ENCODE data around the gene GNG8.

GNG8 gene

GRCh38 chr19:46602392-46603194 is 33.4 kb downstream of the GNG8 start:
- peak; percentile 61 for DNase-seq (ENCODE audit: low read depth)

- no peak for DNase-seq (ENCODE audit: low read depth)
Measured at GRCh38 chr19:46601318-46602224, 34.4 kb downstream of the GNG8 start, which contains the start of gene CALM3. TSS of gene CALM3 (plus strand) at chr19:46601330. CDS start at chr19:46601435, 105 bp downstream.

DNA sequence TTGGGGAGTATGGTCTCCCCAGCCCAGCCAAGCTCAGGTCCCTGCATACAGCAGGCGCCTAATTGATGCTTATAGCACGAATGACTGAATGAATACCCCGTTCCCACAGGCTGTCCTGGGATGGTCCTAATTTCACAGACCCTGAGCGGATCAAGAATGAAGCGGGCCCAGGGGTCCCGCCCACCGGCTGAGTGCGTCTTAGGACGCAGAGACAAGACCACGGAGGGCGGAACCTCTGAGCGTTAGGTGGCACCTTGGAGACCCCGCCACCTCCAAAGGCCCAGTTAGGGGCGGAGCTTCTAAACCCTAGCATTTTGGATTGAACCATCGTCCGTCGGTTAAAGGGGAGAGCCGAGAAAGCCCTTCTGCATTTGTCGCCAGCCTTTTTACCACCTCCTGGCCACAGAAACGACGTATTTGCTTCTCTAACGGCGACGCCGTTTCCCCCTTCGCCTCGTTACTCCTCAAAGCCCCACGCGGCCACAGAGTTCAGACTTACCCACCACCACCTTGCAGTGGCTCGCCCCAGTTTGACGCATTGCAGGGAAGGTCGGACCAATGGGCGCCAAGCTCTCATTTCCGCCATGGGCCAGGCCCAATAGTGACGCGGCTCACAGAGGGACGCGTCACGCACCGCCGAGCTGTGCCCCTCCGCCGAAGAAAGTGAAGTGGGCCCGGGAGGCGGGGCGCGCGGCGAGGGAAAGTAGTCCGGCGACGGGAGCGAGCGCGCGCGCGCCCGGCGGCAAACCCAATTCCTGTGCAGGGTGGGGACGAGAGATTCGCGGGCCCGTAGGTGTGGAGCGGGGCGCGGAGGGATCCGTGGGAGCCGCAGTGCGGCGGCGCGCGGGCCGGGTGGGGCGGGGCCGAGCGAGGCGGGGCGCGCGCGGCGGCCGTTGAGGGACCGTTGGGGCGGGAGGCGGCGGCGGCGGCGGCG is 35.4 kb downstream of the GNG8 start:
- peak; percentile 95 for DNase-seq (ENCODE audit: low read depth)

DNA sequence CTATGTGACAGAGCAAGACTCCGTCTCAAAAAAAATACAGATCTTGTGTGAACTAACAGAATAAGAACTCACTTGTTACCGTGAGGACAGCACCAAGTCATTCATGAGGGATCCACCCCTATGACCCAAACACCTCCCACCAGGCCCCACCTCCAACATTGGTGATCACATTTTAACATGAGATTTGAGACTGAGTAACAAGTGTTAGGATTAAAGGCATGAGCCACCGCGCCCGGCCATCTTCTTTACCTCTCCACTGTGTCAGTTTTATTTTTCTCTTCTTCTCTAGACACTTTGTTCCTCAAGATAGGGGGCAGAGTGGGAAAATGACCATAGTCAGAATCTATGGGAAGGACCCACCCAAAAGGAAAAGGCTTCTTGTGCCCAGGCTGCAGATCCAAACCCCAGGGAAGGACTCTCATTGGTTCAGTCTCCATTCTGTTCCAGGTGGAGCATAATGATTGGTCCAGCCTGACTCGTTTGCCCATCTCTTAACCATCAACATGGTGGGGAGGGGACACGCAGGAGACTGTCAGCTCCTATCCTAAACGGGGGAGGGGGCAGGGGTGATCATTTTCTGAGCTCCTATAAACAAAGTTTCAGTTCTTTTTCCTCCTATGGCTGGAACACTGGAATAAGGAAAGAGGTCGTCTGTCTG is 36.2 kb downstream of the GNG8 start:
- no peak for DNase-seq (ENCODE audit: low read depth)

- no peak for DNase-seq (ENCODE audit: low read depth)
Measured at GRCh38 chr19:46598372-46598917, 37.6 kb downstream of the GNG8 start.

DNA sequence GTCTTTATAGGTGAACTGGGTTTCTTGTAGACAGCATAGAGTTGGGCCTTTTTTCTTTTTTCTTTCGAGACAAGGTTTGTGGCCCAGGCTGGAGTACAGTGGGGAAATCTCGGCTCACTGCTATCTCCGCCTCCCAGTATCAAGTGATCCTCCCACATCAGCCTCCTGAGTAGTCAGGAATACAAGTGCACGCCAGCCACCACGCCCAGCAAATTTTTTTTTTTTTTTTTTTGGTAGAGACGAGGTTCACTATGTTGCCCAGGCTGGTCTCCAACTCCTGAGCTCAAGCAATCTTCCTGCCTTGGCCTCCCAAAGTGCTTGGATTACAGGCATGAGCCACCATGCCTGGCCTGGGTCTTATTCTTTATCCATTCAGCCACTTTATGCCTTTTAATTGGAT is 40.0 kb downstream of the GNG8 start:
- no peak for DNase-seq (ENCODE audit: low read depth)

- DNase-seq (ENCODE audit: low read depth) = no peak
Measured at GRCh38 chr19:46591870-46592269, 44.1 kb downstream of the GNG8 start.

- no peak for DNase-seq (ENCODE audit: low read depth)
Measured at GRCh38 chr19:46591254-46591653, 44.7 kb downstream of the GNG8 start.

GRCh38 chr19:46587861-46588260 is 48.1 kb downstream of the GNG8 start:
- no peak for DNase-seq (ENCODE audit: low read depth)

DNA sequence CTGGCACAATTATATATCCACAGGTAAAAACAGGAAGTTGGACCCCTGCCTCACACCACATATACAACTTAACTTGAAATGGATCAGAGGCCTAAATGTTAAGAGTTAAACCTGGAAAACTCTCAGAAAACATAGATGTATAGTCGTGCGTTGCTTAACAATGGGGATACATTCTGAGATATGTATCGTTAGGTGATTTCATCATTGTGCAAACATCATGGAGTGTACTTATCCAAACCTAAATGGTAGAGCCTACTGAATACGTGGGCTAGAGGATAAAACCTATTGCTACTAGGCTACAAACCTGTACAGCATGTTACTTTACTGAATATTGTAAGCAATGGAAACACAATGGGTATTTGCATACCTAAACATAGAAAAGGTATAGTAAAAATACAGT is 49.7 kb downstream of the GNG8 start:
- no peak for DNase-seq (ENCODE audit: low read depth)

DNA sequence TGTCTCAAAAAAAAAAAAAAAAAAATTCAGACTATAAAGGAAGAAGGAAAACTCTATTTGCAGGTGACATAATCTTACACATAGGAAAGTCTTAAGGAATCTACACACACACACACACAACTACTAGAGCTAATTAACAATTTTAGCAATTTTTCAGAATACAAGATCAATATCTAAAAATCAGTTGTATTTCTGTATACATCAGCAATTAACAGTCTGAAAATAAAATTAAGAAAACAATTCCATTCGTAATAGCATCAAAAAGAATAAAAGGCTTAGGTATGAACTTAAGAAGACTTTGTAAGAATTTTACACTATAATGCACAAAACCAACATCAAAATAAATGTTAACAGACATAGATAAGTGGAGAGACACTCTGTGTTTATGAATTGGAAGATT is 50.5 kb downstream of the GNG8 start:
- DNase-seq (ENCODE audit: low read depth) = no peak
